NT2/D1 (cell line): ENCODE measurements around the gene JMJD8.

Experiments
- YY1 ChIP-seq: IDR thresholded peaks from 2 replicates; pipeline ENCODE4 v1.6.1; 2011; ENCODE audit not compliant: insufficient read length, insufficient read depth
- ZNF274 ChIP-seq: IDR thresholded peaks from 2 replicates; pipeline ENCODE4 v1.6.1; 2011; ENCODE audit warnings: mild to moderate bottlenecking, low read depth, low read length

DNA sequence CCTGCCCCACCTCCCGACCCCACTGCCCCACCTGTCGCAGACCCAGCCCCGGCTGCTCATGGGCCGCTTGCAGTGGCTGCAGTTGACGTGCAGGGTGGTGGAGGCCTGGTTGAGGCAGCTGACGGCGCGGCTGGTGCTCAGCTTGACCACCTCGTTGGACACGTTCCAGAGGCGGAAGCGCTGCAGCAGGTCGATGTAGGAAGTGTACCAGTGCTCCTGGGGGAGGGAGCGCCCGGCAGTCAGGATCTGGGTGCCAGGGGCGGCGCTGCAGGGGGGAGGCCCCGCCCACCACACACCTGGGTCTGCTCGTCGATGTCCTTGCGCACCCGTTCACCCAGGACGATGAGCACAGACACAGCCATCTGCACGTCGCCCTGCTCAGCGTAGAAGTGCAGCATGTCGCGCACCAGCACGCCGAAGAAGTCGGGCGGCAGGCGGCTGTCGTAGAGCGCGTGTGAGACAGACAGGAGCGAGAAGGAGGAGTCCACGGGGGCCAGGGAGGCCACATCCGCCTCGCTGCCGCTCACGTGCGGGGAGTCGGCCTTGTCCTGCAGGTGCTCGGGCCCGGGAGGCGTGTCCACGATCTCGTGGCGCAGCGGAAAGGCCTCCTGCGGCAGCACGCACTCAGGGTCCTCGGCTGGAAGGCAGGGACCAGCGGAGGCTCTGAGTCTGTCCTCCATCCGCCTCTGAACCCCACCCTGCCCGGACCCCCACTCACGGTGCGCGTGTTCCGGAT lies 995 bp upstream of the JMJD8 start:
- TF ChIP-seq ZNF274 (no peak), YY1 (no peak)
